Measurements from ENCODE around the gene SASS6.

Gene SASS6

DNA sequence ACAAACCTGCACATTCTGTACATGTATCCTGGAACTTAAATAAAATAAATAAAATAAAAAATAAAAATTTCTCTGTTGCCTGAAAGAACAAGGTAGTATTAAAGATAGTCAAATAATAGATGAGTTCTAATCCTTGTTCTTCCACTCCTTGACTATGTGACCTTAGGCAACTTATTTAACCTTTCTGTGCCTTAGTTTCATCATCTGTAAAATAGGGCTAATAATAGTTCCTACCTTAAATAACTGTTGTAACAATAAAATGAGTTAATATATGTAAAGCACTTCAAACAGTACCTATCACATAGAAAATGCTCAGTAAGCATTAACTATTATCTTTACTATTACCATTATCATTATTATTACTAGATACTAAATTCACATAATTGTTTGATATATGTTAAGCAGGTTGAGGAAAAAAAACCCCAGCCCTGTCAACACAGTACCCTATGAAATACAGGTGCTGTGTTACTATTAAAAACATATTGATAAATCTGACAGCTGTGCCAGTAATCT is 23.1 kb downstream of the SASS6 start:
- no peak for DNase-seq (ENCODE audit: low read depth)

DNA sequence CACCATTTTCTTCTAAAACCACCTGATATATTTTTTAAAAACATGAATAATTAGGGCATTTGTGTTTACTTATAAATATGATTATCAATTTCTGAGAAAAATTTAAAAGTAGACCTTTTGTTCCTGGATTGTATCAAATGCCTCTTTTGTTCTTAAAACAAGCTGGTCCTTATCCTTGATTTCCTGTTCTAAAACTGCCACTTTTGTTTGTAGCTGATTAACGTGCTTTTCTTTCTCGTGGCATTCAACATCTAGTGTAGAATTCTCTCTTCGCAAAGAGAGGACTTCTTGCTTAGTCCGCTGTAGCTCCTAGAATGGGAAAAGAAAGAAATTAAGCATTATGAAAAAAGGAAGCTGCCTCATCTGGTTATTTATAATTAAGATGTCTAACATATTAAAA is 25.0 kb downstream of the SASS6 start:
- DNase-seq (ENCODE audit: low read depth) = no peak

DNA sequence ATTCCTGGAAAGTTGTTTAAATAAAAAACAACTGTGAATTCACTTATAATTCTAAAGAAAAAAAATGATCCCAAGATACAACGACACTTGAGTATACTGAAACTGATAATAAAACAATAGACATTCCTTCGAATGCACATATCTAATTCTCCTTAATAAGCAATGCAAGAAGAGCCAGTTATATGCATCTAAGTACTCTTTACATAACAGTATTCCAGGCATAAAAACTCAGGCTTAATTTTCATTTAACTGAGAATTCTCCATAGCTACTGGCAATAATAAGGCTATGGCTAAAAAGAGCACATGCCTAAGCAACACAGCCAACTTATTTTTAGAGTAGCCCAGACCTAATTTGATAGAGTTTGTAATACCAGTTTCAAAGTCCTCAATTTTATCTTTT is 31.2 kb downstream of the SASS6 start:
- no peak for DNase-seq (ENCODE audit: low read depth)

DNA sequence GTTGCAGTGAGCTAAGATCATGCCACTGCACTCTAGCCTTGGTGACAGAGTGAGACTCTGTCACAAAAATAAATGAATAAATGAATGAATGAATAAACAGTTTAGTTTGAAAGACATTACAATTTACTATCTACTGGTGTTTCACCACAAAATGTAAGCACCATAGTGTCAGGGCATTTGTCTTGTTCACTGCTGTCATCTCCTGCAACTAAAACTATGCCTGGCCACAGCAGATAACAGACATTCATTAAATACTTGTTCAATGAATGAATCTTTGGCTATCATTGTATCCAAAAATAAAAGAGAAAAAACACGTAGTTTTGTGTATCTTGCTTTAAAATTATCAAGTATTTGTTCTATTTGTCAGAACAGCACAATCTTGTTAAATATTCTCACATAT is 32.5 kb downstream of the SASS6 start:
- no peak for DNase-seq (ENCODE audit: low read depth)

DNA sequence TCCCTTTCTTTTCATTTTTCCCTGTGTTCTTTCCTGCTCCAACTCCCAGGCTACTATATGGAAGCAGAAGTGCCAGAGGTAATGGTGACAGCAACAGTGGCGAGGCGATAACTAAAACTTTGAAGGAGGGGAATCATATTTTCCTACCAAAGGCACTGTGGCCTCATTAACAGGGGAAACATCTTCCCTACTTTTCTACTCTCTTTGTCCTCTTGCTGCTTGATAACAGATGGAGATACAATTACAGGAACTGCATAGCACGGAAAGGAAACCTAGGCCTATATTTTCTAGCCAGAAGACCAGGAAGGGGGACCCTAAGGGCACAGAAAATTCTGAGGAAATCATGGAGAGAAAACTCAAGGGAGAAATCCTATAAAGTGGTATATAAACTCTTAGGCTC is 42.3 kb downstream of the SASS6 start:
- no peak for DNase-seq (ENCODE audit: low read depth)

DNA sequence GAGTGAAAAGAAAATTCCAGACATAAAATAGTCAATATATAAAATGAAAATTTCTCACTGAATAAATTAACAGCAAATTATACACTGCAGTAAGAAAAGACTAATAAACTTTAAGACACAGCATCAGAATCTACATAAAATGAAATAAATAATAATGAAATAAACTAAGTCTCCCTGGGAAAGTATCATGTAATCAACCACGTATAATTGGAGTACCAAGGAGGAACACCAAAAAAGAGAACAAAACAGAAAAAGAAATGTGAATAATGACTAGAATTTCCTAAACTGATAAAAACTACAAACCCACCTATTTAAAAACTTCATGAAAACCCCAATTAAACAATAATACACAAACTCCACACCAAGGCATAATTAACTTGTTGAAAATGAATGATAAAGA is 43.6 kb downstream of the SASS6 start:
- DNase-seq (ENCODE audit: low read depth) = no peak

DNA sequence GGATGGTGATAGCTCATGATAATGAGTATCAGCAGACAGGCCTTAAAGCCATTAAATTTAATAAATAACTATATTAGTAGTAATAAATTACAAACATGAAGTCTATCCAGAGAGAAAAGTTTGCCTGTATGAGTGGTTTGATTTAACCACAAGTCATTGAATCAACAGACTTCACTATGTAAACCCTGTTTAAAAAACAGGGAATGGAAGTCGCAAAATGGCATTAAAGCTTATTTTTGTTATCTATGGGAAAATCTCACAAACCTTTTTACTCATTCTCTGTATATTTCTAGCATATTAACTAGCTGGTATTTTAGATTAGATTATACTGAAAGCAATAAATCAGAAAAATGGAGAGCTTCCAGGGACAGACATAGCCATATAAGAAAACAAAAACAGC is 45.3 kb downstream of the SASS6 start:
- no peak for DNase-seq (ENCODE audit: low read depth)

DNA sequence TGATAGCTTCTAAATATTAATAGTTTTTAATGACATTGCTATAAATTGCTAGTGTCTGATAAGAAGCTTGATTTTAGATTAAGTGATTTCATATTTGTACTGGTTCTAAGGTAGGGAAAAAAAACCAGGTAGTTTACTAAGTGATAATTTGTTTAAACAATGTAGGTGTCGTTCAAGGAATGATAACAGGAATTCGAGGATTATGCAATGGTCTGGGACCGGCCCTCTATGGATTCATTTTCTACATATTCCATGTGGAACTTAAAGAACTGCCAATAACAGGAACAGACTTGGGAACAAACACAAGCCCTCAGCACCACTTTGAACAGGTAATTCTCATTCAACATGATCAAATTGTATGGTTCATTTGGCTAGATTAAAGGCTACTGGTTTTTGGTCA is 52.4 kb downstream of the SASS6 start:
- DNase-seq (ENCODE audit: low read depth) = no peak

DNA sequence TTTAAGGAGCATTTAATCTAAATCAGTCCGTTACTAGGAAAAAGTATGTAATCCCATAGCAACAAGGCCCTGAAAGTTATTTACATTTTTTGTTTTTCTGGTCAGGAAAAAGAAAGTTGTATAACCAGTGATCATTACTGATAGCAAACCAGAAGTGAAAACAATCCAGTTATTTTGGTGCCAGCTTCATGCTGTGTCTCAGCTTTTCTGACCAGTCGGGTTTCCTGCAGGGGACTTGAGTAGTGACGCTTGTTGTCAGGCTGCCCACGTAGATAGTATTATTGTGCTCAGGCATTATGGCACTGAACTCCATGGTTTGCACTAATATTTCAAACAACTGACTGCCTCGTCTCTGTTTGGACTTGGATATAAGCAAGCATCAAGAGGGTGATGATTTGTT is 55.2 kb downstream of the SASS6 start:
- no peak for DNase-seq (ENCODE audit: low read depth)

DNA sequence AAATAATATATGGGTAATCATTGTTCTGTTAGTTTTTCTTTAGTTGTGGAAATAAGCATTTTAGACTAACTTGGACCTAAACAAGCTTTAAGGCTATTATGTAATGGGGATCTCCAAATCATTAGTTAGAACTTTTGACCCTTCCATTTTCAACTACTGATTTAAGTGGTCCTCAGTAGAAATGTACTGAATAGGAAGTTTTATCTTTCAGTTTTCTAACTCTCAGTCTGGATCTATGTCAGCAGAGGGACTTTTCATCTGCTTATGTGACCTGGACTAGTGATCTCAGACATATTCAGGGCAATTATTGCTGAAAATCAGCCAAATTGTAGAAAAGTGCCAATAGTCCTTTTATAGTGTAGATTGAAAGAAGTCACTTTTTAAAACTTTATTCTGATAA is 56.0 kb downstream of the SASS6 start:
- no peak for DNase-seq (ENCODE audit: low read depth)

DNA sequence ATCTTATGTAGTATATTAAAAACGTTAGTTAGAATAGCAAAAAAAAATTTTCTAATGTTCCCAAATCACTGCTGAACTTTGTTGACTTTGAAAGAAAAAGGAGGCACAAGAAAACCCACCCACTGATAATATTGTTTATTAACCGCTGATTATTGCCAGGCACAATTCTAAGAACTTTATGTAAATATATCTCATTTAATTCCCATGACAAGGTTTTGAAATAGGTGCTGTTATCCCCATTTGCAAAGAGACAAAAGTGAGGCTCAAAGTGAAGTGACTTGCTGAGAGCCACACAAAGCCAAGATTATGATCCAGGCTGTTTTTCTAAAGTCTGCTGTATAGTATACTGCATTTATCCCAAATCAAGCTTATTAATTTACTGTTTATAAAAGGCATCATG is 56.4 kb downstream of the SASS6 start:
- no peak for DNase-seq (ENCODE audit: low read depth)

DNA sequence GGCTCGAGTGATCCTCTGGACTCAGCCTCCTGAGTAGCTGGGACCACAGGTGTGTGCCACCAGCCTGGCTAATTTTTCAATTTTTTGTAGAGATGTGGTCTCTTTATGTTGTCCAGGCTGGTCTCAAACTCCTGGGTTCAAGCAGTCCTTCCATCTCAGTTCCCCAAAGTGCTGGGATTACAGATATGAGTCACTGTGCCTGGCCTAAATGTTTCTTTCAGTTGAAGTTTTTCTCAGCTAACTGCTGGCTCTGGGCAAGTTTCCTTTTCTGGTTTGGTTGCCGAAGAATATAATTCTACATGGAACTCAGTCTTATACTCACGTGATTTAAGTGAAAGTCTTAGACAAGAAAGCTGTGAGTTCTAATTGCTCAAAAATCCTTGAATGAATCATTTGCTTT is 57.0 kb downstream of the SASS6 start:
- DNase-seq (ENCODE audit: low read depth) = no peak

DNA sequence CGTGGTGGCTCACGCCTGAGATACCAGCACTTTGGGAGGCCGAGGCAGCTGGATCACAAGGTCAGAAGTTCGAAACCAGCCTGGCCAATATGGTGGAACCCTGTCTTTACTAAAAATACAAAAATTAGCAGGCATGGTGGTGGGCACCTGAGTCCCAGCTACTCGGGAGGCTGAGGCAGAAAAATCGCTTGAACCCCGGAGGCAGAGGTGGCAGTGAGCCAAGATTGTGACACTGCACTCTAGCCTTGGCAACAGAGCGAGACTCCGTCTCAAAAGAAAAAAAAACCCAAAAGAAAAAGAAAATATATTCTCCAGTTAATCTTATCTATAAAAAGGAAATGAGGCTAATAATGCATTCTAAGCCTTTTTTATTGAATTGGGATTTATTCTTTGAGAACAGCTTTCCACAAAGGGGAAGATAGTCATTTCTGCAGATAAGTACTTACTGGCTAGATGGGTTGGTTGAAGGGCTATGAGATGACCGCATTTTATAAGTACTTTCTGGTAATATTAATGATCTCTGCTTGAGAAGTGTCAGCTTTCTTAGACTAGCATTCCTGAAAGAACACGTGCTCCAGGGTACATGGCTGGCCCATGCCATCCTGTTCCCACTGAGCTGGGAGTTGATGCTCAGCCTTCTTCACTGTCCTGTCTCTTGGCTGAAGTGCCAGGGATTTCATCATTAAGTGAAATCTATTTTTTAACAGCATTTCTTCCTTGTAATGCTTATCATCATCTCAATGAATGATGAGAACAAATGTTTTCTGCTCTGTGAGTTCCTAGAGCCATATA is 57.9 kb downstream of the SASS6 start:
- no peak for DNase-seq (ENCODE audit: low read depth)

DNA sequence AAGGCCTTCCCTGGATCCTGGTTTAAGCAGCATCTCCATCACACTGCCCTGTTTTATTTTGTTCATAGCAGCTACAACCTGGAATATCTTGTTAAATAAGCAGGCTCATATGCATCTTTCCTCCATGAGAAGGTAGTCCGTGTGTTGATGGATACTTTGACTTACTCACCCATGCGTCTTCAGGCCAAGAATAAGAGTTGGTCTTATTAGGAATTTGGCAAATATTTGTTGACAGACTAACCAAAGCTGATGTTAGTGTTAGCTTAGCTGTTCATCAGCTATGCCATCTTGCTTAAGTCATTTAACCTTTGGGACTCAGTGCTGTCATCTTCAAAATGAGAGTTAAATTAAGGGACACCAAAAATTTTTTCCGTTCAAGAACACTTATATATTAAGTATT is 59.2 kb downstream of the SASS6 start:
- DNase-seq (ENCODE audit: low read depth) = no peak

DNA sequence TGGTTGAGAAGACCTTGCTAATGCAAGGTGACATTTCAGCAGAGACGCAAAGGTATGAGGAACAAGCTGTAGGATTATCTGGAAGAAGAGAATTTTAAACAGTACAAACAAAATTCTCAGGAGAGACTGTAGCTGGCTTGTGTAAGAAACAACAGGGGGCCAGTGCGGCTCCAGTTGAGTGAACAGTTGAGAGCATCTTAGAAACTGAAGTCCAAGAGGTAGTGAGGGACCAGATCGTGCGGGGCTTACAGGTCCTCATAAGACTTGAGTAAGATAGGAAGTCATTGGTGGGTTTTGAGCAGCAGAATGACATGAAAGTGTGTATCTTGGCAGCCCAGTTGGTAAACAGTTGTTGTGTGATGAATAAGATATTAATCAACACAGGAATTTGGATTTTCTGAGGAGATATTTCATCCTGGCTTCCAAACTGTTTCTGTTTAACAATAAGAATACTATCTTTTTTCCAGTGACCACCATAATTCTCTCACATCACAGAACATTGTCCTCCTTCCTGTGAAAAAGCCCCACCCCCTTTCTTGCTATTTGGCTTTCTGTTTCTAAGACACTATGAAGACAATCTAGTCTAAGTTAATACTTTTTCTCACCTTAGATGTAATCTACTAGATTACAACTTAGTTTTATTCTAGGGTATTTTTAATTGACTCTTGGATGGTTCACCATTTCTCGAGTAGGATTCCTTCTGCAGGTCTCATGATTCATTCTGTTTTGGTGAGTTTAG is 62.4 kb downstream of the SASS6 start:
- DNase-seq (ENCODE audit: low read depth) = no peak

DNA sequence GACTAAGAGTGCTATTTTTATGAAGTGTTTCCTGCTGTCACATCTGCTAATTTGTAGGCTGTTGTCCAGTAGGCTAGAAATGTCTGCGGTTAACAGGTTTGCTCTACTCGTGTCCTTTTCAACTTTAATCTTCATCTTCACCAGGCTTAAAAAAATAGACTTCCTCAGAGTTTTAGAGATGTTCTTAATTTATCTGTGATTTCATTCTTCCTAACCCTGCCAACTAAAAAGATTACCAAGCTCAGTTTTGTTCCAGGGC is 66.8 kb downstream of the SASS6 start:
- no peak for DNase-seq (ENCODE audit: low read depth)

DNA sequence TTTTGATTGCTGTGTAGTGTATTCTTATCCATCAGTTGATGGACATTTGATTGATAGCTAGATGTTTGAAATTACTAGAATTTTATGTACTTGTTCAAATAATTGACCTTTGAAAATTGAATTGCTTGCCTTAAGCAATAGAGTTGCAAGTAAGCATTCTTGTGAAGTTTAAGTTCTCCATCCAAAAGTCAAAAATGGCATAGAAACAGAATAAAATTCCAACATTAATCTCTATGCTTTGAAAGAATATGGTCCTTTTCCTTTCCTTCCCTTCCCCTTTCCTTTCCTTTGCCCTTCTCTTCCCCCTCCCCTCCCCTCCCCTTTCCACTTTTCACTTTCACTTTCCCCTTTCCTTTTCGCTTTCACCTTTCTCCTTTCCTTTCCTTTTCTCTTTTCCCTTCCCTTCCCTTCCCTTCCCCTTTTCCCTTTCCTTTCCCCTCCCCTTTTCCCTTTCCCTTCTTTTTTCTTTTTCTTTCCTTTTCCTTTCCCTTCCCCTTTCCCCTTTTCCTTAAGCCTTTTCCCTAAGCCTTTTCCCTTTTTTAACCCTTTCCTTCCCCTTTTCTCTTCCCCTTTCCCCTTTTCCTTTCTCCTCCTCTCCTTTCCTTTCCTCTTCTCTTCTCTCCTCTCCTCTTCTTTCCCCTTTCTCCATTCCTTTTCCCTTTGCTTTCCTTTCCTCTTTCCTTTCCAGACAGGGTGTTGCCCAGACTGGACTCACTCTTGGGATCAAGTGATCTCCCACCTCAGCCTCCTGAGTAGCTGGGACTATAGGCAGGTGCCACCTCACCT is 67.4 kb downstream of the SASS6 start:
- no peak for DNase-seq (ENCODE audit: low read depth)

DNA sequence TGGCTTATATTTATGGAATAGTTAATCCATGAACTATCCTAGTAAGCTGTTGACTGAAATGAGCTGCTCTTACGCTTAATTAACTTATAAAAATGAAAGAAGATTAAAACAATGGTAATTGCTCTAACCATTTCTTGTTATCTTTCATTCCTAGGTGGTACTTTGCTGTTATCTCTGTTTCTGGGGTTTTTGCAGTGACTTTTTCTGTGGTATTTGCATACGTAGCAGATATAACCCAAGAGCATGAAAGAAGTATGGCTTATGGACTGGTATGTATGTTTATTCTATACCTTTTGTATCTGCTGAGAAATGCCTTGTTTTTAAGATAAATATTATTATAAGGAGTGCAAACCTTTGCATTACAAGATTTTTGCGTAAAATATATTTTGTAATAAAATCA is 71.0 kb downstream of the SASS6 start:
- DNase-seq (ENCODE audit: low read depth) = no peak

DNA sequence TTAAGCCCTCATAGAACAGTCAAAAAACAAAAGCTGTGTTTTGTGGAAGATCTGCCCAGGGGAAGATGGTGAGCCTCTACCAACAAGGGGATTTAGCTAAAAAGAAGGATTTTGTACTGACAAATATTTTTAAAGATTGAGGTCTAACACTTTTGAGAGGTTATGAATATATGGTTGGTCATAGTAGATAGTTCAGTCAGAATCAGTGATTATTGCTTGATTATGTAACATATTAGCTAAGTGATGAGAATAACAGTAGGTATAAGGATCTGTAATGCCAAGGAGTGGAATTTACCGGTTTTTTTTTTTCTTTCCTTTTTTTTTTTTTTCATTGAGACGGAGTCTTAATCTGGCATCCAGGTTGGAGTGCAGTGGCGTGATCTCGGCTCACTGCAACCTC is 79.0 kb downstream of the SASS6 start:
- no peak for DNase-seq (ENCODE audit: low read depth)

DNA sequence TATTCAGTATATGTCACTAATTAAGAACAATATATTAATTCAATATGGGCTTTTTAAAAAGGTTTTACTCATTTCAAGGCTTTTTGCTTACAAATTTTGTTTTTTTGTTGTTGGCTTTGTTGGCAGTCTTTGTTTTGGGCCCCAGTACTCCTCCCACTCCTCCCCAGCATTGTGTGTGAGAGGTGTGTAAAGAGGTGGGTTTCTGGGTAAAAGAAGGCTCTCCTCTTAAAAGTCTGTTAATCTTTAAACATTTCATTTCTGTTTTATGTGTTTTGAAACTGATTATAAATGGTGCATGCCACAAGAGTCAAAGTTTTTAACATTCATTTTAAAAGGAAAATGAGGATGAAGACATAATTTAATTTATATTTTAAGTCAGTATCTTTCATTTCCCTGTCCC is 79.6 kb downstream of the SASS6 start:
- no peak for DNase-seq (ENCODE audit: low read depth)

DNA sequence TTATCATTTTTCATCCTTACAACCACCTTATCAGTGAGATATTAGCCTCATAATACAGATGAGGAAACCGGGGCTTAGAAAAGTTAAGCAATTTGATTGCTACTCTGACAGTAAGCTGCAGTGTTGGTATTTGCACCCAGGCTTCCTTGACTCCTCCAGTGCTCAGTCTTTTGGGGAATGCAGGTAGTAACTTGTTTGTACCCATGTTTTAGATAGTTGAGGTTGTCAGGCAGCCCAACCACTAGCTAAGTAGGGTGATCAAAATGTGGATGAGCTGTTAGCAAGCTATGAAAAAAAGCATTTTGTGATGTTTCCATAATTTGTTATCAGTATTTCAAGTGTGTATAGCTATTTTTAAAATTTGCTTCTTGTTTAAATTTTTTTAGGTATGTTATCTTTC is 80.8 kb downstream of the SASS6 start:
- no peak for DNase-seq (ENCODE audit: low read depth)

DNA sequence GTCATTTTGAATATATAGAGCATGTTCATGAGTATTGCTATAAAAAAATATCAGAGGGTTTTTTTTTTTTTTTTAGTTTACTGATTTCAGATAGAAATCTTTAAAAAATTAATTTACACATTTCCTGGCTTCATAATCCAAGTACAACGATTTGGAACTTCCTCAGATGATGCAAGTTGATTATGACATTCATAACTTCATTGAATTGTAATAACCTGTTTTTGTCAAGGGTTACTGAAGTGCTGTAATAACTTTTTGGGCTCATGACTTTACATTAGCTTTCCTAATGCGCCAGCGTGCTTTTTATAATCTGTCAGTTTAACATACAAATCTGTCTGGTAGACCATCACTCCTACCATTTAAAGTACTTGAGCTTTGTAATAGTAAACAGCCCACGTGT is 81.3 kb downstream of the SASS6 start:
- DNase-seq (ENCODE audit: low read depth) = no peak

DNA sequence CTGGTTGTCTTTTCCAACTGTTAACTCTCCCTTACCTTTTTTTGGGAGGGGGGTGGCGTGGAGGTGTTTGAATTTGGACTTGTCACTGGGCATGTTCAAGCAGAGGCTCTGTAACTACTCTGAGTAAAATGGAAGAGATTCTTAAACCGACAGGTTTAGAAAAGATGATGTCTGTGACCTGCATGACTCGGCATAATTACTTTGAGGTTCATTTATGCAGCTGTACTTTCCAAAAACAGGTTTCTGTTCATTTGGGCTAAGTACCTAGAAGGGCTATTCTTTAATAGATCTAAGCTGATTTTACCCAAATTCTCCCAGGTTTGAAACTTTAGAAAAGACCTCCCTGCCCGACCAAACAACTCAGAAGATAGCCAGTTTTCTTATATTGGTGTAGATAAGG is 82.6 kb downstream of the SASS6 start:
- no peak for DNase-seq (ENCODE audit: low read depth)
